Cardiac fibroblast (primary cell): ENCODE measurements around the gene DNTTIP2.

Experiments
- DNase-seq, 2 donors: peaks; one replicate each; pipeline versions ENCODE4 v3.0.0 to v3.0.0-alpha.2; 2010; ENCODE audit warnings: low read depth in 2 of 2
- H3K4me3 ChIP-seq, 2 donors: replicated peaks in 1 of 2; 1 replicate in 1 of 2; 2 replicates in 1 of 2; pipeline ENCODE4 v1.5.1; 2011; ENCODE audit warnings: low read depth in 2 of 2, low read length in 2 of 2, mild to moderate bottlenecking in 2 of 2, moderate library complexity in 1 of 2
- CTCF ChIP-seq: IDR thresholded peaks from one replicate; pipeline ENCODE4 v1.5.1; 2011; ENCODE audit warnings: low read depth, mild to moderate bottlenecking, low read length, inconsistent platforms

Gene DNTTIP2

GRCh38 chr1:93909146-93910050 is 30.4 kb upstream of the DNTTIP2 start, which contains the start of gene GCLM:
Gene GCLM, minus strand, starts transcription at chr1:93909430. Its CDS starts 267 bp downstream, at chr1:93909163.
- peak within 1 kb of the TSS; percentile 70 to 75 for H3K4me3 ChIP-seq
- peak; percentile 61 for TF ChIP-seq CTCF

DNA sequence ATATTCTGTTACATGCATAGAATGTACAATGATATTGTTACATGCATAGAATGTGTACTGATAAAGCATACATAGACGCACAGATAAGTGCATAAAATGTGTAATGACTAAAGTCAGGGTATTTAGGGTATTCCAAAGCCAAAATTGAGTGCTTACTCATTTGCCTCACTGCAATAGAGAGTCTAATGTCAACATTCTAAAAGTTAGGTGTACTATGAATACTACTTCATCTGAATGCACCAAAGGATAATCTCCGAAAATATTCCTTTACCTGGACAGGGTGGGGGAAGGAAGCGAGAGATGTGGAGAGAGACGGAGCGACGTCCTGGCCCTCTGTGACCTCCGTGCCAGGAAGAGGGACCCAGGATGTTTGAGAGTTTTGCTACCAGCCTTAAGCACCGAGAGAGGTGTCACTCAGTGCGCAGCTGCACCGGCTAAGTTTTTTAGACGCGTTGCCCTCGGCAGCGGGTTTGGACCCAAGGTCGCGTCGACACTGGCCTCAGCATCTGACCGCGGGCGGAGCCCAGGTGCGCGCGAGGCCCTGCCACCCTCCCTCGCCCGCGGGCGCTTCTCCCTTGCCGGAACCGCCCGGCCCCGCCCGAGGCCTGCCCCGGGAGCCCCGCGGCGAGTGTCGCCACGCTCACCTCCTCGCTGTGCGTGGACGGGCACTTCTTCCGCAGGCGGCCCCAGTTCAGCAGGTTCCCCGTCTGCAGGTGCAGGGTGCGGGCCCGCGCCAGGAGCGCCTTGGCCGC is 29.6 kb upstream of the DNTTIP2 start:
- peak overlapping the region; percentile 70 to 75 for H3K4me3 ChIP-seq
- DNase-seq, result peak; percentile 7 to 18
- TF ChIP-seq CTCF, result no peak

More at GRCh38 chr1:93909146-93910050, 30.4 kb upstream of the DNTTIP2 start, which contains the start of gene GCLM:
- DNase-seq, result peak; percentile 96 to 97

GRCh38 chr1:93907718-93908117 is 28.7 kb upstream of the DNTTIP2 start:
- TF ChIP-seq CTCF, result no peak
- peak; percentile 58 to 67 for DNase-seq
- peak overlapping the region; percentile 70 to 75 for H3K4me3 ChIP-seq

GRCh38 chr1:93906480-93906879 is 27.5 kb upstream of the DNTTIP2 start:
- peak overlapping the region in 1 of 2 donors; percentile 70 for H3K4me3 ChIP-seq
- no peak for DNase-seq
- TF ChIP-seq CTCF, result no peak

- DNase-seq, result peak; percentile 14 to 47
- no peak overlapping the region for H3K4me3 ChIP-seq
- TF ChIP-seq CTCF, result no peak
These were observed 26.7 kb upstream of the DNTTIP2 start for GRCh38 chr1:93905734-93906133.

- peak; percentile 39 to 57 for DNase-seq
- no peak overlapping the region for H3K4me3 ChIP-seq
- TF ChIP-seq CTCF, result no peak
These were observed 26.0 kb upstream of the DNTTIP2 start for GRCh38 chr1:93905051-93905450.
